ENCODE measurements around the gene NAALADL1. TPM values are rescaled to one million over a fixed set of nuclear protein-coding genes. Genes with fewer than 3 reads are reported as not detected.

Gene NAALADL1
- total and polyA plus RNA-seq, 8 donors, result 8.5 to 20.7 (median 13.7) TPM

GRCh38 chr11:65053827-65054508, 4.4 kb downstream of the NAALADL1 start:
- no peak overlapping the region for H3K4me3 ChIP-seq
- intact Hi-C loops (cut with DNase I), result no loop called here
- ATAC-seq (no peak), DNase-seq (no peak)
- H3K27me3 ChIP-seq, result no peaks in the 10 kb centered on the region
- no peak overlapping the region for H3K27ac ChIP-seq
- no peaks in the 10 kb centered on the region for H3K4me1 ChIP-seq
- TF ChIP-seq CTCF (IDR thresholded peaks at IDR 0.05), result no peak
- H3K36me3 ChIP-seq, result no peaks in the 10 kb centered on the region
- H3K9me3 ChIP-seq, result no peaks in the 10 kb centered on the region

- DNase-seq (no peak), ATAC-seq (no peak)
- Histone ChIP-seq H3K4me1 (peaks cover 0 to 18% of the 10 kb centered on the region in 2 donors), H3K36me3 (no peaks in the 10 kb centered on the region), H3K9me3 (no peaks in the 10 kb centered on the region), H3K4me3 (no peak overlapping the region), H3K27ac (no peak overlapping the region), H3K27me3 (no peaks in the 10 kb centered on the region)
- intact Hi-C loops (cut with DNase I), result no loop called here
- no peak for TF ChIP-seq CTCF (IDR thresholded peaks at IDR 0.05)
These were observed 6.9 kb downstream of the NAALADL1 start for GRCh38 chr11:65051398-65051858.

GRCh38 chr11:65047581-65048422, 10.6 kb downstream of the NAALADL1 start:
- H3K4me1 ChIP-seq, result peaks cover 11 to 41% of the 10 kb centered on the region in 2 donors
- H3K36me3 ChIP-seq, result peaks cover 0 to 17% of the 10 kb centered on the region in 2 donors
- H3K27me3 ChIP-seq, result no peaks in the 10 kb centered on the region
- peak overlapping the region in 1 of 2 donors; percentile 23 for H3K27ac ChIP-seq
- ATAC-seq (peak; percentile 11), DNase-seq (peak in 3 of 4 donors; percentile 13 to 87 (median 13))
- no peak for TF ChIP-seq CTCF (IDR thresholded peaks at IDR 0.05)
- peak overlapping the region; percentile 47 to 54 for H3K4me3 ChIP-seq
- no peaks in the 10 kb centered on the region for H3K9me3 ChIP-seq
- intact Hi-C loops (cut with DNase I), result no loop called here

GRCh38 chr11:65045728-65046127, 12.6 kb downstream of the NAALADL1 start:
- ATAC-seq, result no peak
- H3K9me3 ChIP-seq, result no peaks in the 10 kb centered on the region
- peaks cover 23 to 57% of the 10 kb centered on the region in 2 donors for H3K4me1 ChIP-seq
- H3K27me3 ChIP-seq, result no peaks in the 10 kb centered on the region
- intact Hi-C loops (cut with DNase I), result no loop called here
- no peak for TF ChIP-seq CTCF (IDR thresholded peaks at IDR 0.05)
- peaks cover 0 to 17% of the 10 kb centered on the region in 2 donors for H3K36me3 ChIP-seq
- peak in 1 of 4 donors; percentile 63 for DNase-seq
- H3K27ac ChIP-seq, result no peak overlapping the region
- H3K4me3 ChIP-seq, result no peak overlapping the region

- Histone ChIP-seq H3K9me3 (no peaks in the 10 kb centered on the region), H3K36me3 (peaks cover 0 to 17% of the 10 kb centered on the region in 2 donors), H3K4me1 (peaks cover 23 to 64% of the 10 kb centered on the region in 2 donors), H3K27me3 (no peaks in the 10 kb centered on the region), H3K27ac (no peak overlapping the region), H3K4me3 (no peak overlapping the region)
- intact Hi-C loops (cut with DNase I), result no loop called here
- peak in 1 of 4 donors; percentile 31 for DNase-seq
- no peak for ATAC-seq
- no peak for TF ChIP-seq CTCF (IDR thresholded peaks at IDR 0.05)
These were observed 13.3 kb downstream of the NAALADL1 start for GRCh38 chr11:65045061-65045460.
